ENCODE results near the gene AVPR1A.
"Not testable (repeated sequence)": the region's sequence is repeated elsewhere in the genome, so short reads cannot be mapped to it uniquely, and the experiment has no call there.

Gene AVPR1A

DNA sequence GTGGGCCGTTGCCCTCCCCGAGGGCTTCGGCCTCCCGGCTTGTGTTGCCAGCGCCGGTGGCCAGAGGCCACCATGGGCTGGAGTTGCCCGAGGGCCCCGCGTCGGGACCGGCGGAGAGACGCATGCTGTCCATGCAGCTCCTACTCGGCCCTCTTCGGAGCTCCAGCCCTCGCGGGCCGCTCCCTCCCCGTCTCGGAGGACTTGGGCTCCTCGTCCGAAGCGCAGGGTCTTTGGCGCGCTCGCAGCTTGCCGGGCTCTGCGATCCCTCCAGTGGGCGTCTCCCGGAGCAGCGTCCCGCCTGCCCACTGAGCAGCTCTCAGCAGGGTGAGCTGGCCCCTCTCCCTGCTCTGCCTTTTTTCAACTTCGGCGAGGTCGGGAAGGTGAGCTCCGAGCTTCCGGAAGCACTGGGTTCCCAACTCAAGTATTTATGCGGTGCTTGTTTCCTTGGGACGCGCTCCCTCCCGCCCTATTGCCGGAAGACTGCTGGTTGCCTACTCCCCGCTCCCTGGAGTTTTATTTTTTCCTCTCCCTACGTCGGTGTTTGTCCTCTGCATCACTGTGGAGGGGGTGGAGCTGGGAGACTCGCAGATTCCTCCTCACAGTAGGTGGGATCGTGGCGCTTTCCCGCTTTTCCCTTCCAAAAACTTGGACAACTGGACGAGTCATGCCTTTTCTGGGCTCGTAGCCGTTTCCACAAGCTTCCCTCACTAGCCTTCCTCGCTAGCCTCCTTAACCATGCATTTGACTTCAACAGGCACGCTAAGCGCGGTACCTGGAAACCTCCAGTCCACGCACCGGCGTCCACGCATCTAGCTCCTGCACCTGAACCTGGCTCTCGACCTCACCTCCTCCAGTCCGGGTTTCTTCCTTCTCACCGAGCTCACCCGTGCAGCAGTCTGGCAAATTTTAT lies at the start of gene AVPR1A:
Gene AVPR1A (minus strand): TSS at position 489 of the 910 bp plus-strand sequence. CDS start 365 bp downstream, at position 124.
- DNase-seq (ENCODE audit: low read depth), result no peak

DNA sequence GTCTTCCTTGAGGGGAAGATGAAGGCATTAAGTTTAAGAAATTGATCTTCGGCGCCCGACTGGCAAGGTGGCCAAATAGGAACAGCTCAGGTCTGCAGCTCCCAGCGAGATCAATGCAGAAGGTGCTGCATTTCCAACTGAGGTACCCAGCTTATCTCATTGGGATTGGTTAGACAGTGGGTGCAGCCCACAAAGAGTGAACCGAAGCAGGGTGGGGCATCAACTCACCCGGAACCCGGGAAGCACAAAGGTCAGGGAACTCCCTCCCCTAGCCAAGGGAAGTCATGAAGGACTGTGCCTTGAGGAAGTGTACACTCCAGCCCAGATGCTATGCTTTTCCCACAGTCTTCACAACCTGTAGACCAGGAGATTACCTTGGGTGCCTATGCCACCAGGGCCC lies 45.2 kb upstream of the AVPR1A start:
- no peak for DNase-seq (ENCODE audit: low read depth)

DNA sequence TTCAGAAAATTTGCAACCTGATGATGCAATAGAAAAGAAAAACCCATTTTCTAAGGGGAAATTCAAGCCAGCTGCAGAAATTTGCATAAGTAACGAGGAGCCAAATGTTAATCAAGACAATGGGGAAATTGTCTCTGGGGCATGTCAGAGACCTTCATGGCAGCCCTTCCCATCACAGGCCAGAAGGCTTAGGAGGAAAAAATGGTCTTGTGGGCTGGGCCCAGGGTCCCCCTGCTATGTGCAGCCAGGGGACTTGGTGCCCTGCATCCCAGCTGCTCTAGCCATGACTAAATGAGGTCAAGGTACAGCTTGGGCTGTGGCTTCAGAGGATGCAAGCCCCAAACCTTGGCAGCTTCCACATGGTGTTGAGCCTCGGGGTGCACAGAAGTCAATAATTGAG lies 28.2 kb upstream of the AVPR1A start:
- no peak for DNase-seq (ENCODE audit: low read depth)

DNA sequence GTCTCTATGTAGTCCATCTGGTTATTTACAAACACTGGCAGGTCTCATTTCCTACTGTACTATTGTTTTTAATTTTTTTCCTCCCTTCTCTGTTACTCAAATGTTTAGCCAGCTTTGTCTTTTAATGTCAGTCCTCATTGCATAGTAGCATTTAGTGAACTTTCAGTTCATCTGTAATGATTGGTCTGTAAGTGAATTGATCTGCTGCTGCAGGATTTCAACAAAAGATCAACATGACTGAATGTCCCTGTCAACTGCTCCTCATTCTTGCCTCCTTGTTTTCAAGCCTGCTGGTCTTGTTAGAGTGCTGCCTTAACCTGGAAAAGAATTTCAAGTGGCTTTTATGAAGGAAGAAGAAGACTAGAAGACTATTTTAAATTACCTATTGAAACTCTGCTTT lies 19.3 kb upstream of the AVPR1A start:
- no peak for DNase-seq (ENCODE audit: low read depth)

DNA sequence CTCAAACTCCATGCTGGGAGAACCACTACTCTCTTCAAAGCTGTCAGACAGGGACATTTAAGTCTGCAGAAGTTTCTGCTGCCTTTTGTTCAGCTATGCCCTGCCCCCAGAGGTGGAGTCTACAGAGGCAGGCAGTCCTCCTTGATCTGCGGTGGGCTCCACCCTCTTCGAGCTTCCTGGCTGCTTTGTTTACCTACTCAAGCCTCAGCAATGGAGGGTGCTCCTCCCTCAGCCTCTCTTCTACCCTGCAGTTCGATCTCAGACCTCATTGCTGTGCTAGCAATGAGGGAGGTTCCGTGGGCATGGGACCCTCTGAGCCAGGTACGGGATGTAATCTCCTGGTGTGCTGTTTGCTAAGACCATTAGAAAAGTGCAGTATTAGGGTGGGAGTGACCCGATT lies 16.7 kb upstream of the AVPR1A start:
- not testable (repeated sequence) for DNase-seq (ENCODE audit: low read depth)

DNA sequence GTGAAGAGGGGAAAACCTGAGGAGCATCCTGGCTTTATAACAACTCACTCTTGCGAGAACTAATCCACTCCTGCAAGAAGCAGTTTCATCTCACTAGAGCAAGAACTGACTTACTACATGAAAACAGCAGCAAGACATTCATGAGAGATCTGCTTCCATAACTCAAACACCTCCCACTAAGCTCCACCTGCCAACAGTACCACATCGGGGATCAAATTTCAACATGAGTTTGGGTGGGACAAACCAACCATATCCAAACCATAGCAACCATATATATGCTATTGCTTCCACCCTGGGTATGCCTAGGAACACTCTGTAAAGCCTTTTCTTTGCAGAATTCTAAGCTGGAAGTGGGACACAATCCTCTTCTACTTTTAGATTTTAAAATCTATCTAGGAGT lies 13.9 kb upstream of the AVPR1A start:
- no peak for DNase-seq (ENCODE audit: low read depth)

DNA sequence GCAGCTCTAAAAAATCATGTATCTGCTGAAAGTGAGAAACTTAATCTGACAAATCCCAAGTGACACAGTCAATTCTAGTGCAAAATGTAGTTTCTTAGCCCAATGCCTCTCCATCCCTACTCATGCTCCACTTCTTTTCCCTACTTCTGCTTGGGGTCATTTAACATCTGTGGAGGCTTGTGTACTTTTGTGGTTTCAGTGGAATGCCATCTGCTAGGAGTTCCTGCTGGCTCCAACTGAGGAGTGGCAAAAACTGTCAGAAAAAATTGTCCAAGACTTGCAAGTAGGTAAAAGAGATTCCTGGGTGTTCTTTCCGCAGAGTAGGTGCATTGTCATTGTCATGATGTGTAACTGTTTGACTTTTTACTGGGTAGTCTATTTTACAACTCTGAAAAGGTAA lies 12.5 kb upstream of the AVPR1A start:
- peak; percentile 14 for DNase-seq (ENCODE audit: low read depth)

DNA sequence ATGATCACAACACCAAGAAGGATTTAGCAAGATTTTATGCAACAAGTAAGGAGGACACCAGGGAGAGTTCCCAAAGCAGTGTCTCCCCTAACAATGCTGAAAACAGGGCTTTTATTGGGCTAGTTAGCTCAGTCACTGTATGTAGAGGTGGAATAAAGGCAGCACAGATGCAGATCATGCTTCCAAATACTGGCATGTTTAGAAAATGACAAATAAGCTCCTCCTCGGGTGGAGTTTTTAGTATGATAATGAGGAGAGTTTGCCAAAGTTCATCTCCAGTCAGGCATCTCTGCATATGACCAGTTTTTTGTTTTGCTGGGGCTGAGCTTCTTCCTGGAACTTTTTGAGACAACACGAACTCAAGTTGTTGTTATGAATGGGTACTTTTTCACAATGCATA lies 4.4 kb upstream of the AVPR1A start:
- no peak for DNase-seq (ENCODE audit: low read depth)

DNA sequence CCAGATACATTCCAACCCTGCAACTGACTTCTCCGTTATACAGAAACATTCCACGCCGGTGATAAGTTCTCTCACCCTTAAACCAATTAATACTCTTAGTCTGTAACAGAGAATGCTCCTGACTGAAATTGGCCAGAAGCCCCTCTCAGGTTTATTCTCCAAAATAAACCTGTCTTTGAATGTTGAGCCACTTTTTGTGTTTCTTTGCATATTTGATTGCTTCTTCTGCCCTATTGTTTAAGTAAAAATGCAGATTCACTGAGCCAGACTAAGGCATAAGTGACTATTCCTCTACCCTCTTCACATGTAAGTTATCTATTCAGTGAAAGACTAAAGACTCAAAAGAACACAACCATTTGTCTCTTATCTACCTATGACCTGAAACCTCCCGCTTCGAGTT lies 3.6 kb upstream of the AVPR1A start:
- DNase-seq (ENCODE audit: low read depth), result no peak

DNA sequence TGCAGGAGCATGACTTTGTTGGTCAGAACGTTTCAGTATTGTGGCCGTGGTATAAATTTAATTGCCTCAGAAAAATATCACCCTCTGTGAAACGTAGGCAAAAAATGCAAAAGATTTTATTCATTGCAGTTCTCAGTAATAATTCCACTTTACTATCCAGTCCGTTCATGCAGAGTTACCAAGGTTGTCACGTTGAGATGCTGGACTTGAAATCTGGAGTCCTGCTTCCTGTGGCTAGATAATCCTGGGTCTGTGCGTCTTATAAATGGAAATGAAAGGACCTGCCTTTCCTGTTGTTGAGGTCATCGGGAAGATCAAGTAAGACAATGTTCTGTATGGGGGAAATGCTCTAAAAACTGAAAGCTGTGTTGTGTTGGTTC lies 1.3 kb upstream of the AVPR1A start:
- DNase-seq (ENCODE audit: low read depth), result no peak

DNA sequence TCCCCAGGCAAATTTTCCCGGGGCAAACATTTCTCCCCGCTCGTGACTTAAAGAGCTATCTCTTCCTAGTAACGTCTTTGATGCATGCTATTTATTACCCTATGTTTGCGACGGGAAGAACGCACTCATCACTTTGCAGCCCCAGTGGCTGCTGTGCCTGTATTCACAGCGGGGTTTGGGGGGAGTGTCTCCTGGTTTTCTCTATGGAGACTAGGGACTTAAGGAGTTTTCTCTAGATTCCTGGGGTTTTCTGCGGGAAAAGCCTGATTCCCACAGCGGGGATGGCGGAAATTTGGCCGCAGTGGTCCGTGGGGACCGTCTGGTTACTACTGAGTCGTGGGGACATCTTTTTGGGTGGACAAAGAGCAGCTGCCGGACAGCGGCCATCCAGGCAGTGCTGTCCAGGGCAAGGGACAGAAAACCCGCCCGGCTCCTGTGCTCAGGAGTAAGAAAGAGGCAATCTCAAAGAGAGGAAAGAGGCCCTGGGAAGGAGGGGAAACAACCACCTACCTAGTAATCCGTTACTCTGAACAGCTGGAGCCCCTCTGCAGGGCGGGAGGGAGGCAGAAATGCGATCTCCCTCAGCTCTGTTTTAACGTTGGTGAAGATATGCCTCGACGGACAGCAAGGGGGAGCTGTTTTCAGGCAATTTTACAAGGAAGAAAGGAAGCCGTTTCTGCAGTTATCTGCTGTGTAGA lies 771 bp upstream of the AVPR1A start:
- peak; percentile 44 for DNase-seq (ENCODE audit: low read depth)

DNA sequence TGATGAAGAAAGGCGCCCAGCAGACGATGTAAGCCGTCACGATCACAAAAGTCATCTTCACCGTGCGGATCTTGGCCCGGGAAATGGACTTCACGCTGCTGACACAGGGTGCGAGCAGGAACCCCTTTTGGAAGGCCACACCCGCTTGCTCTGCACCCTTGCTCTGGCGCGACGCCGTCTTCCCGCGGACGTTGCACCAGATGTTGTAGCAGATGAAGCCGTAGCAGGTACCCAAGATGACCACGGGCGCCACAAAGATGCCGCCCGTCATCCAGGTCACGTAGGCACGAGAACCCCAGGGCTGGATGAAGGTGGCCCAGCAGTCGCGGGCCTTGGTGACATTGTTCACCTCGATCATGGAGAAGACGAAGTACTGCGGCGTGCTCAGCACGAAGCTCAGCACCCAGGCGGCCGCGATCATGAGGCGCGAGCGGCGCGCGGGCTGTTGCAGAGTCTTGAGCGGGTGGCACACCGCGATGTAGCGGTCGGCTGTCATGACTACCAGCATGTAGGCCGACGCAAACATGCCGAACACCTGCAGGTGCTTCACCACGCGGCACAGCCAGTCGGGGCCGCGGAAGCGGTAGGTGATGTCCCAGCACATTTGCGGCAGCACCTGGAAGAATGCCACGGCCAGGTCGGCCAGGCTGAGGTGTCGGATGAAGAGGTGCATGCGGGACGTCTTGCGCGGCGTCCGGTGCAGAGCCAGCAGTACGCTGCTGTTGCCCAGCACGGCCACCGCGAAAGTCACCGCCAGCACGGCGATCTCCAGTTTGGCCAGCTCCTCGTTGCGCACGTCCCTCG lies 890 bp downstream of the AVPR1A start:
- no peak for DNase-seq (ENCODE audit: low read depth)

DNA sequence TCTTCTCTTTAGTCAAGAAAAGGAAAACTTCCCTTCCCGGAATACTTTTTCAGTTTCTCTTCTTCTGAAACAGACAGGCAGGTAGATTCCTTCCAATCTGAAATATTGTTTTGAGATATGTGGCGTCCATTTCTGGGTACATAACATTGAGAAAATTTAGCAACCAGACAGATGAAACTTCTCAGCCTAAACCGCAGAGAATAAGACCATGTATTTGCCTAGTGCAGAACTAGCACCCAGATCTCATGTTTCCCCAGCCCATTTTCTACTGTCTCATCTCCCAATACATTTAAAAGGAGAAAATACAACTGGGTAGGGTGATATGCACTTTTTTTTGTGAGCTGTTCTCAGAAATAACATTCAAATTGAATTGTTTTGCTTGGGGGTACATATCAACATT lies 6.4 kb downstream of the AVPR1A start:
- no peak for DNase-seq (ENCODE audit: low read depth)

DNA sequence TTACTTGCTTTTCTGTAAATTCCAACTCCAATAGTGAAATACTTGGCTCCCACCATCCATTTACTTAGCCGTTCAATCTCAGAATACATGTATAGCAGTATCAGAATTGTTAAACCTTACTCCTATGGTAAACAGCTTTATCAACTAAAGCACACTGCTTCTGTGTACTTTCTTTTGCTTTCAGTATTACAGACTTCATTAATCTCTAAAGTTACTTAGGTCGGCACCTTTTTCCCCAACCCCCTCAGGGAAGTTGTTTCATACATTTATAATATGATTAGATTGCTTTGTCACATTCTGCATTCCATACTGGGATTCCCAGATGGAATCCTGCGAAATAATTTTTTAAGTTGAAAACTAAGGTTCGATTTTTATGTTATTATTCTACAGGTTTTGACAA lies 12.5 kb downstream of the AVPR1A start:
- DNase-seq (ENCODE audit: low read depth), result no peak

DNA sequence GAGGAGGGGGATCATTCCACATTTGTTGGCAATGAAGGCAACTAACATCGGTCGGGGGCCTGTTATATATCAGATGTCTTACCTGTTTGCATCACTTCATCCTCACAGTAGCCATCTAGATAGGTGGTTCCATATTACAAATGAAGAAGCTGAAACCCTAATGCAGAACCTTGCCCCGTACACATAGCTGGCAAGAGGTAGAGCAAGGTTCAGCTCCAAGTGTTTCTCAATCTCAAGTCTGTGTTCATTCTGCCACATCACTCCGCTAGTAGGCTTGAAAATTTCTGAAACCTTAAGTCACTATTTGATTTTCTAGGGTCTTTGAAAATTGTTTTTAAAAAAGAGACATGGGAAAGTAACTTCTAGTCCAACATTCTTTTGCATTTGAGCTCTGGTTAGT lies 17.0 kb downstream of the AVPR1A start:
- no peak for DNase-seq (ENCODE audit: low read depth)

DNA sequence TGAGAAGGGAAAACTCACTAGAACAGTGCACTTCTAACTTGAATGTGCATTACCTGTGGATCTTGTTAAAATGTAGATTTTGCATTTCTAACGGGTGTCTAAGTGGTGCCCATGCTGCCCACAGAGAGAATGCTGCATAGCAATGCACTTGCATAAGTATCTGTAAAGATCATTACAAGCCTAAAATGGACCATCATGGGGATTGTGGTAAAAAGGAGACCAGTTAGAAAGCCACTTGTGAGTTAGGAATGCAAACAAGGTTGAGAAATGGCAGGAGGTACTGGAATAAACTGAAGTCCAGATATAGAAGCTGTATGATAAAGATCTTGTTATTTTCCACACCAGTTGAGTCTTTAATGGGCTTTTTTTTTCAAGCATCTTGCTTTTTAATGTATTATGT lies 18.8 kb downstream of the AVPR1A start:
- DNase-seq (ENCODE audit: low read depth), result no peak

DNA sequence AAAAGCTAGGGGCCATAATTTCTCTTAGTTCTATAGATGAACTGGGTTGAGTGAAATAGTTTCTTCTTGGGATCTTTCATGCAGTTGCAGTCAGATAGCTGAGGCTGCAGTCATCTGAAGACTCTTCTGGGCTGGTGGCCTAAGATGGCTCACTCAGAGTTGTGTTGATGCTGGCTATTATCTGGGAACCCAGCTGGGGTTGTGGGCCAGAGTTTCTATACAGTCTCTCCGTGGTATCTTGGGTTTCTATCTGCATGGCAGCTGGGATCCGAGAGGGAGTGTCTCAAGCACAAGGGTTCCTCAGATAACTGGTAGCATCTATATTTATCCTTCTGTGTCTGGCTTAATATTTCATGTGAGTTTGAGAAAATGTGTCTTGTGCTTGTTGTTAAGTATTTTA lies 21.1 kb downstream of the AVPR1A start:
- DNase-seq (ENCODE audit: low read depth), result no peak

DNA sequence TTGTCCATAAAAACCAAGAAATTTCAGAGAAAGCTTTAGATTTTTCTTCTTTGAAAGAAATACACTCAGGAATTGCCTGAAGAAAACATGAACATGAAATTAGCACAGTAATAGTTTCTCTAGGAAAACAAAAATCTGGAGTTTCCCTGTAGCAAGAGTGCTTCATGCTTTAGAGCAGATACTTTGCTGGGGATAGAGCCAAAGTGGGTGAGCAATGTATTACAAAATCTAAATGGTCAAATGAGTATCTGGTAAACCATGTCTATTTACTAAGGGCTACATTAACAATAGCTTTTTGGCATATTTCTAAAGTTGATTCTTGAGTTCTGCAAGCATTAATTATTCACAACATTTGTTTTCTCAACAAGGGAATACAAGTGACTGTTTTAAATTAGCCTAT lies 26.2 kb downstream of the AVPR1A start:
- DNase-seq (ENCODE audit: low read depth), result no peak

DNA sequence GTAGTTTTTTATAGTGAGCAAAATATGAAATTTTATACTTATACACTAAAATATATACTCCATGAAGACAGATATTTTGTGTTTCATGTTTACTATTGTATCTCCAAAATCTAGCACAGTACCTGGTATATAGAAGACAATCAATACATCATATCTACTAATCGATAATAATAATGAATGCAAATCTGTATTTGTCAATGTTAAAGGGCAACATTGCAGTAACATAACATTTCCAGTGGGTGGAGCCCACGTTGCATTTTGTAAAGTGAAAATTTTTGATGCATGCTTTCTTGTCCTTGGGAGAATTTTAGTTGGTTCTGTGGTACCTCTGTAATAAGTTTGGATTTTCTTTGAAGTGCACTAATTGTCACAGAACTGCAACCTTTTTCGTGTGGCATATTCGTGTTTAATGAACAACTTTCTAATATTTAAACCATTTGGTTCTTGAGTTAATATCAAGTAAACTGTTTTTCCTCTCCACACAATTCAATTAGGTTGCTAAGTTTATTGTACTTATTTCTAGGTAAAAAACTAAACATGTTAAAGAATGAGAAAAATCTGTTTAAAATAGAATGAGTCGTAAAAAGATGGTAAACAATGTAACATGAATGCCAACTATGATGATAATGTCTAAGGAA lies 47.4 kb downstream of the AVPR1A start:
- DNase-seq (ENCODE audit: low read depth), result peak; percentile 35

DNA sequence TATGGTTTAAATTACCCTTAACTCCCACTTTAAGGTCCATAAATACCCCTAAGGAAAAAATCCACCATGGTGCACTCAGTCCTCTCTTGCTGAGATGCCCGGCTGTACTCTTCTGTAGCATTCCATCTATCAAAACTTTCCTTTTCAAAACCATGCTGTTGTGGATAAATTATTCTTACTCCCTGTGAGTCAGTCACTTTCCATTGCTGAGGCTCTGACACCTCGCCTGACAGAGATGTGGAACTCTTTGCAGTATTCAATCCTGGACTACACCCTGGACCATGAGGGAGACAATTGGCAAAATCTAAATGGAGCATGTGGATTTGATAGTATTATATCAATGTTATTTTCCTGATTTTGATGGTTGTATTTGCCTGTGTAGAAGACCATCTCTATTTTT lies 49.1 kb downstream of the AVPR1A start:
- peak; percentile 9 for DNase-seq (ENCODE audit: low read depth)

DNA sequence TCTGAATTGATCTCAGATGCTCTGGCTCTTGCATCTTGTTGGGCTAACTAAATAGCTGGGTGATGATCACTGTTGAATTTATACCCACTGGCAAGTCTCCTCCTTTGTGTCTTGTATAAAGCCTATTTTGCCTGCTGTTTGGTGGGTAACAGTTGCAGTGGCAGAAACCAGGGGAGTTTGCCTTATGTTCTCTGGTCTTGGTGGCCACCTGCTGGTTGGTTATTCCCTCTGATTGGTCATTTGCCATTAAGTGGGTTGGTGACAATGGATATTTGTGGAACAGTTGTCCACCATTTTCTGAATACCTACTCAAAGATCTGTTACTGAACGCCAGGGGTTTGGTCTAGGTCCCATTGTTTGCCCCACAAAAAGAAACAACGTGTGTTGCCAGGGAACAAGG lies 52.1 kb downstream of the AVPR1A start:
- DNase-seq (ENCODE audit: low read depth), result peak; percentile 14

DNA sequence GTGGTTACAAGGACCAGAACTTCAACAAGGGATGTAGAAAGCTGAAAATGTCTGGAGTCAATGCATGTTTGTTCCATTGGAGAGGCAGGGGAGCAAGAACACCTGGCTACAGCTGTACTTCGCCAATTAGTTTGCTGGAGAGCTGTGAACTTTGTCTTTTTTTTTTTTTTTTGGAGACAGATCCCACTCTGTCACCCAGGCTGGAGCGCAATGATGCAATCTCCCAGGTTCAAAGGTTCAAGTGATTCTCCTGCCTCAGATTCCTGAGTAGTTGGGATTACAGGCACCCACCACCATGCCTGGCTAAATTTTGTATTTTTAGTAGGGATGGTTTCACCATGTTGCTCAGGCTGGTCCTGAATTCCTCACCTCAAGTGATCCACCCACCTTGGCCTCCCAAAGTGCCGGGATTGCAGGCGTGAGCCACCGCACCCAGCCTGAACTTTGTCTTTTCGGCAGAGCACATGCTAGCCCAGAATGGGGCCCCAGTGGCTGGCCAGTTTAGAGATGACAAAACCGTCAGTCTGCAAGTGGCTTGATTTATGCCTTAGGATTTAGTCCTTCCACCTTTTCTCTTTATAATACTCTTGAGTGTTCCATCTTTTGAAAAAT lies 55.5 kb downstream of the AVPR1A start:
- no peak for DNase-seq (ENCODE audit: low read depth)

All from EH (cell line).